Mesenchymal stem cell (in vitro differentiated cells and primary cell): ENCODE measurements around the gene PTPA.
A peak's percentile ranks its signal among the peaks of the same experiment; 100 is the strongest.
"Not testable (repeated sequence)": the region's sequence is repeated elsewhere in the genome, so short reads cannot be mapped to it uniquely, and the experiment has no call there.

Experiments
- DNase-seq: peaks from one replicate; pipeline ENCODE4 v3.0.0-alpha.2; 2013
- H2AFZ ChIP-seq: one replicate; pipeline ENCODE4 v1.6.1; 2013; ENCODE audit warnings: low read depth, mild to moderate bottlenecking, control low read depth, inconsistent platforms, low read length, moderate library complexity
- H2AK5ac ChIP-seq: 2 replicates; pipeline ENCODE4 v1.6.1; 2013; ENCODE audit warnings: low read length, moderate library complexity, mild to moderate bottlenecking, inconsistent platforms; ENCODE audit not compliant: severe bottlenecking
- H2BK120ac ChIP-seq: one replicate; pipeline ENCODE4 v1.6.1; 2013; ENCODE audit warnings: low read depth, mild to moderate bottlenecking, inconsistent platforms, low read length, moderate library complexity
- H2BK12ac ChIP-seq, 2 experiments: one replicate each; pipeline ENCODE4 v1.6.1; 2013; ENCODE audit warnings: inconsistent platforms in 2 of 2, low read length in 2 of 2, mild to moderate bottlenecking in 2 of 2, moderate library complexity in 2 of 2, control low read depth in 1 of 2
- H2BK15ac ChIP-seq: one replicate; pipeline ENCODE4 v1.6.1; 2013; ENCODE audit warnings: mild to moderate bottlenecking, low read depth, inconsistent platforms; ENCODE audit not compliant: poor library complexity, severe bottlenecking
- H2BK5ac ChIP-seq: 2 replicates; pipeline ENCODE4 v1.6.1; 2013; ENCODE audit warnings: low read depth, mild to moderate bottlenecking, low read length, control low read depth, inconsistent platforms; ENCODE audit not compliant: poor library complexity, severe bottlenecking
- H3K14ac ChIP-seq, 2 experiments: one replicate each; pipeline ENCODE4 v1.6.1; 2013; ENCODE audit warnings: inconsistent platforms in 2 of 2, low read length in 2 of 2, control low read depth in 1 of 2, mild to moderate bottlenecking in 1 of 2, moderate library complexity in 1 of 2
- H3K18ac ChIP-seq, 2 experiments: one replicate each; pipeline ENCODE4 v1.6.1; 2013; ENCODE audit warnings: inconsistent platforms in 2 of 2, low read length in 2 of 2, control low read depth in 1 of 2, low read depth in 1 of 2, mild to moderate bottlenecking in 1 of 2
- H3K23ac ChIP-seq, 2 experiments: one replicate each; pipeline ENCODE4 v1.6.1; 2013; ENCODE audit warnings: inconsistent platforms in 2 of 2, low read length in 2 of 2, mild to moderate bottlenecking in 2 of 2, moderate library complexity in 2 of 2, control low read depth in 1 of 2
- H3K27ac ChIP-seq: 2 replicates; pipeline ENCODE4 v1.5.1; 2013; ENCODE audit warnings: mild to moderate bottlenecking, moderate library complexity, low read length, control low read depth, inconsistent platforms; ENCODE audit not compliant: poor library complexity, severe bottlenecking
- H3K27me3 ChIP-seq, 2 experiments: 2 replicates each; pipeline versions ENCODE4 v1.6.1 to v1.7.0; 2013; ENCODE audit warnings: low read length in 2 of 2, mild to moderate bottlenecking in 2 of 2, moderate library complexity in 2 of 2, control low read depth in 1 of 2, inconsistent platforms in 1 of 2; ENCODE audit not compliant: control insufficient read depth in 1 of 2, insufficient read depth in 1 of 2
- H3K36me3 ChIP-seq, 2 experiments: 2 replicates each; pipeline versions ENCODE4 v1.6.1 to v1.7.0; 2013; ENCODE audit warnings: low read length in 2 of 2, control low read depth in 1 of 2, inconsistent platforms in 1 of 2, low read depth in 1 of 2, mild to moderate bottlenecking in 1 of 2; ENCODE audit not compliant: insufficient read depth in 2 of 2, control insufficient read depth in 1 of 2
- H3K4ac ChIP-seq, 2 experiments: one replicate each; pipeline ENCODE4 v1.6.1; 2013; ENCODE audit warnings: inconsistent platforms in 2 of 2, low read length in 2 of 2, mild to moderate bottlenecking in 2 of 2, moderate library complexity in 2 of 2, control low read depth in 1 of 2, low read depth in 1 of 2
- H3K4me1 ChIP-seq: 2 replicates; pipeline ENCODE4 v1.6.1; 2013; ENCODE audit warnings: low read depth, low read length, control low read depth; ENCODE audit not compliant: control insufficient read depth, insufficient read depth
- H3K4me2 ChIP-seq: 2 replicates; pipeline ENCODE4 v1.6.1; 2013; ENCODE audit warnings: low read length, mild to moderate bottlenecking, inconsistent platforms; ENCODE audit not compliant: poor library complexity, severe bottlenecking
- H3K4me3 ChIP-seq, 2 experiments: 2 replicates each; pipeline versions ENCODE4 v1.5.1 to v1.7.0; 2013; ENCODE audit warnings: low read length in 2 of 2, mild to moderate bottlenecking in 2 of 2, control low read depth in 1 of 2, low read depth in 1 of 2; ENCODE audit not compliant: insufficient read depth in 1 of 2
- H3K79me1 ChIP-seq: replicated peaks from 2 replicates; pipeline ENCODE4 v1.6.1; 2013; ENCODE audit warnings: mild to moderate bottlenecking, control low read depth, low read length, inconsistent platforms; ENCODE audit not compliant: poor library complexity, severe bottlenecking
- H3K9ac ChIP-seq: 2 replicates; pipeline ENCODE4 v1.7.0; 2013; ENCODE audit warnings: mild to moderate bottlenecking, low read length, moderate library complexity
- H3K9me3 ChIP-seq: 2 replicates; pipeline ENCODE4 v1.7.0; 2013; ENCODE audit warnings: mild to moderate bottlenecking, low read length; ENCODE audit not compliant: control insufficient read depth
- H4K8ac ChIP-seq: one replicate; pipeline ENCODE4 v1.6.1; 2013; ENCODE audit warnings: inconsistent platforms, mild to moderate bottlenecking, low read length, moderate library complexity
- H4K91ac ChIP-seq: one replicate; pipeline ENCODE4 v1.6.1; 2013; ENCODE audit warnings: mild to moderate bottlenecking, low read length, inconsistent platforms
- WGBS: methylation state at CpG from one replicate; pipeline ENCODE4 v1.1.7; 2013; ENCODE audit warnings: mixed read lengths; 5-methylcytosine and 5-hydroxymethylcytosine counted together

Gene PTPA

DNA sequence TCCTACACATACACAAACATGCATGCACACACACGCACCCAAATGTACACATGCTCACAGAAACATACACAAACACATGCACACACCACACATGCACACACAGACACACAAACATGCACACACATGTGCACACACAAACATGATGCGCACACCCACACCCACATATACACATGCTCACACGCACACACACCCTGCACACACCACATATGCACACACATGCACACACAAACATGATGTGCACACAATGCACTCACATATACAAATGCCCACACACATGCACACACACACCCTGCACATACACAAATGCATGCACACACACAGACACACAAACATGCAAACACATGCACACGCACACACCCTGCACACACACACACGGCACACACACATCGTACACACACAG is 74.2 kb downstream of the PTPA start:
- no peak overlapping the region for H3K23ac ChIP-seq
- no peak overlapping the region for H3K9ac ChIP-seq
- H2BK5ac ChIP-seq: no peak overlapping the region
- H3K36me3 ChIP-seq: no peaks in the 10 kb centered on the region
- no peaks in the 10 kb centered on the region for H3K79me1 ChIP-seq
- WGBS: 96% methylated on average over 6 of the region's 6 CpGs
- H2AFZ ChIP-seq: no peak overlapping the region
- H3K4me1 ChIP-seq: peaks cover 18% of the 10 kb centered on the region
- H3K4ac ChIP-seq: no peak overlapping the region
- no peak for DNase-seq
- H3K18ac ChIP-seq: peak overlapping the region in 1 of 2 experiments; percentile 69
- no peak overlapping the region for H3K4me3 ChIP-seq
- no peak overlapping the region for H4K8ac ChIP-seq
- peak overlapping the region; percentile 76 for H4K91ac ChIP-seq
- no peak overlapping the region for H2BK120ac ChIP-seq
- no peak overlapping the region for H3K4me2 ChIP-seq
- H2AK5ac ChIP-seq: no peak overlapping the region
- H3K14ac ChIP-seq: peak overlapping the region in 1 of 2 experiments; percentile 94
- peak overlapping the region in 1 of 2 experiments; percentile 35 for H2BK12ac ChIP-seq
- H3K27ac ChIP-seq: no peak overlapping the region
- H2BK15ac ChIP-seq: no peak overlapping the region
- peaks cover 7% of the 10 kb centered on the region for H3K9me3 ChIP-seq
- no peaks in the 10 kb centered on the region for H3K27me3 ChIP-seq

GRCh38 chr9:129185991-129186390 is 74.8 kb downstream of the PTPA start:
- H3K9ac ChIP-seq: no peak overlapping the region
- no peaks in the 10 kb centered on the region for H3K79me1 ChIP-seq
- H2BK120ac ChIP-seq: peak overlapping the region; percentile 8
- no peak overlapping the region for H2AK5ac ChIP-seq
- WGBS: 65% methylated on average over 10 of the region's 10 CpGs
- DNase-seq: peak; percentile 33
- H3K9me3 ChIP-seq: peaks cover 7% of the 10 kb centered on the region
- H3K27me3 ChIP-seq: no peaks in the 10 kb centered on the region
- no peaks in the 10 kb centered on the region for H3K36me3 ChIP-seq
- H2BK5ac ChIP-seq: no peak overlapping the region
- H3K14ac ChIP-seq: peak overlapping the region in 1 of 2 experiments; percentile 94
- no peak overlapping the region for H2BK12ac ChIP-seq
- H2BK15ac ChIP-seq: no peak overlapping the region
- peak overlapping the region in 1 of 2 experiments; percentile 27 for H3K4ac ChIP-seq
- H3K18ac ChIP-seq: peak overlapping the region in 1 of 2 experiments; percentile 69
- no peak overlapping the region for H4K91ac ChIP-seq
- H3K23ac ChIP-seq: no peak overlapping the region
- no peak overlapping the region for H3K4me3 ChIP-seq
- no peak overlapping the region for H3K4me2 ChIP-seq
- H3K27ac ChIP-seq: no peak overlapping the region
- no peak overlapping the region for H4K8ac ChIP-seq
- no peak overlapping the region for H2AFZ ChIP-seq
- H3K4me1 ChIP-seq: peaks cover 18% of the 10 kb centered on the region

DNA sequence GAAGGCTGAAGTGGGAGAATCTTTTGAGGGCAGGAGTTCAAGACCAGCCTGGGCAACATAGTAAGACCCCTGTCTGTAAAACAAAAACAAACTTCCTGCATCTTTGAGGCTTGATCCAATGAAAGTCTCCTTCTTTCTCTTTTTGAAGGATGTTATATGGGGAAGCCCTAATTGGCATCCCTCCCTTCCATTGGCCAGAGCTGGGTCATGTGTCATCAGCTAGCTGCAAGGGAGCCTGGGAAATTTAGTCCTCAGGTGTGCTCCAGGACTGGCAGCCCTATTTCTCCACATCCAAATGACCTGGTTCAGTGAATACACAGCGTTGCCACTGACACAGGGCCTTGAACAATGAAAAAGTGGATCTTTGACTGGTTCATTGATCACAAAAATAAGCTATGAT is 75.8 kb downstream of the PTPA start:
- Histone ChIP-seq H4K8ac (no peak overlapping the region), H3K79me1 (no peaks in the 10 kb centered on the region), H3K36me3 (no peaks in the 10 kb centered on the region), H3K14ac (no peak overlapping the region), H2AFZ (no peak overlapping the region), H2AK5ac (no peak overlapping the region), H3K4ac (no peak overlapping the region), H3K27me3 (no peaks in the 10 kb centered on the region), H3K4me1 (peaks cover 18% of the 10 kb centered on the region), H2BK15ac (no peak overlapping the region), H3K18ac (no peak overlapping the region), H3K4me3 (no peak overlapping the region), H3K9ac (no peak overlapping the region), H3K9me3 (peaks cover 7% of the 10 kb centered on the region), H2BK120ac (no peak overlapping the region), H4K91ac (no peak overlapping the region), H2BK12ac (peak overlapping the region in 1 of 2 experiments; percentile 22), H3K27ac (no peak overlapping the region), H3K23ac (no peak overlapping the region), H3K4me2 (no peak overlapping the region), H2BK5ac (no peak overlapping the region)
- no CpG with 5 or more reads among the region's 1 CpG for WGBS
- DNase-seq: no peak

GRCh38 chr9:129189971-129190370 is 78.8 kb downstream of the PTPA start:
- H2BK12ac ChIP-seq, DNase-seq, H3K4me2 ChIP-seq, H2BK120ac ChIP-seq, H4K91ac ChIP-seq, H2BK5ac ChIP-seq, H3K18ac ChIP-seq, H4K8ac ChIP-seq, H2AK5ac ChIP-seq, H3K4me3 ChIP-seq, H3K9ac ChIP-seq, H3K4me1 ChIP-seq, H3K23ac ChIP-seq, H3K36me3 ChIP-seq, H2BK15ac ChIP-seq, H2AFZ ChIP-seq, H3K79me1 ChIP-seq, H3K14ac ChIP-seq, H3K4ac ChIP-seq, H3K27ac ChIP-seq: not testable (repeated sequence)
- Histone ChIP-seq H3K27me3 (peaks cover 8 to 13% of the 10 kb centered on the region in 2 experiments), H3K9me3 (peaks cover 12% of the 10 kb centered on the region)
- WGBS: 99% methylated on average over 7 of the region's 8 CpGs
